Measurements from ENCODE around the gene LMF1. TPM values are rescaled to one million over a fixed set of nuclear protein-coding genes. Genes with fewer than 3 reads are reported as not detected.

Gene LMF1
- polyA plus RNA-seq, 1 donor from 2014 or later, result 16.2 TPM

GRCh38 chr16:882256-882655 is 88.5 kb downstream of the LMF1 start:
- Histone ChIP-seq H3K9me3 (ENCODE audit: low read length) (no peaks in the 10 kb centered on the region), H3K9me2 (ENCODE audit: insufficient read depth, low read length) (no peaks in the 10 kb centered on the region), H3K36me3 (ENCODE audit: insufficient read depth, low read length) (no peaks in the 10 kb centered on the region), H3K9ac (ENCODE audit: low read length) (no peak overlapping the region), H3K27ac (ENCODE audit: low read length) (no peak overlapping the region), H2AFZ (ENCODE audit: low read depth, low read length) (no peak overlapping the region), H4K20me1 (ENCODE audit: insufficient read depth) (no peaks in the 10 kb centered on the region), H3K4me2 (ENCODE audit: low read length) (no peak overlapping the region), H3K4me3 (ENCODE audit: low read length) (no peak overlapping the region), H3K79me2 (replicated peaks; ENCODE audit: insufficient read depth, low read length) (no peaks in the 10 kb centered on the region), H3F3A (ENCODE audit: insufficient read depth, low read length, poor library complexity, severe bottlenecking) (no peaks in the 10 kb centered on the region), H3K27me3 (ENCODE audit: insufficient read depth, low read depth, low read length) (no peaks in the 10 kb centered on the region)
- TF ChIP-seq TAF1 (IDR thresholded peaks at IDR 0.05; ENCODE audit: low read depth), result no peak
- no peak for TF ChIP-seq RAD21 (conservative IDR thresholded peaks at IDR 0.05)
- TF ChIP-seq EP300 (conservative IDR thresholded peaks at IDR 0.05; ENCODE audit: poor library complexity, severe bottlenecking), result no peak
- TF ChIP-seq EZH2 (IDR thresholded peaks at IDR 0.05; ENCODE audit: borderline replicate concordance, insufficient read depth, low read length, poor library complexity, severe bottlenecking), result no peak
- no peak for TF ChIP-seq MXI1 (conservative IDR thresholded peaks at IDR 0.05; ENCODE audit: poor library complexity, severe bottlenecking)
- no peak for TF ChIP-seq POLR2AphosphoS5 (IDR thresholded peaks at IDR 0.05)

- no peak overlapping the region for H2AFZ ChIP-seq (ENCODE audit: low read depth, low read length)
- no peaks in the 10 kb centered on the region for H3K79me2 ChIP-seq (replicated peaks; ENCODE audit: insufficient read depth, low read length)
- H3K9me2 ChIP-seq (ENCODE audit: insufficient read depth, low read length), result no peaks in the 10 kb centered on the region
- no peak for TF ChIP-seq POLR2AphosphoS5 (IDR thresholded peaks at IDR 0.05)
- no peak for TF ChIP-seq EZH2 (IDR thresholded peaks at IDR 0.05; ENCODE audit: borderline replicate concordance, insufficient read depth, low read length, poor library complexity, severe bottlenecking)
- no peak for TF ChIP-seq CTCF (IDR thresholded peaks at IDR 0.05; ENCODE audit: poor library complexity, severe bottlenecking)
- TF ChIP-seq SMC3 (conservative IDR thresholded peaks at IDR 0.05; ENCODE audit: poor library complexity), result no peak
- no peak overlapping the region for H3K4me2 ChIP-seq (ENCODE audit: low read length)
- no peaks in the 10 kb centered on the region for H4K20me1 ChIP-seq (ENCODE audit: insufficient read depth)
- H3K9ac ChIP-seq (ENCODE audit: low read length), result no peak overlapping the region
- no peak overlapping the region for H3K27ac ChIP-seq (ENCODE audit: low read length)
- no peaks in the 10 kb centered on the region for H3K27me3 ChIP-seq (ENCODE audit: insufficient read depth, low read depth, low read length)
- no peaks in the 10 kb centered on the region for H3K36me3 ChIP-seq (ENCODE audit: insufficient read depth, low read length)
- no peaks in the 10 kb centered on the region for H3K9me3 ChIP-seq (ENCODE audit: low read length)
- H3F3A ChIP-seq (ENCODE audit: insufficient read depth, low read length, poor library complexity, severe bottlenecking), result no peaks in the 10 kb centered on the region
- H3K4me3 ChIP-seq (ENCODE audit: low read length), result no peak overlapping the region
These were observed 89.3 kb downstream of the LMF1 start for GRCh38 chr16:881219-882097.

- no peak for TF ChIP-seq POLR2AphosphoS5 (IDR thresholded peaks at IDR 0.05)
- no peak for TF ChIP-seq SMC3 (conservative IDR thresholded peaks at IDR 0.05; ENCODE audit: poor library complexity)
- TF ChIP-seq EZH2 (IDR thresholded peaks at IDR 0.05; ENCODE audit: borderline replicate concordance, insufficient read depth, low read length, poor library complexity, severe bottlenecking), result no peak
- no peak for TF ChIP-seq REST (IDR thresholded peaks at IDR 0.05; ENCODE audit: borderline replicate concordance)
- TF ChIP-seq RAD21 (conservative IDR thresholded peaks at IDR 0.05), result no peak
- no peak for TF ChIP-seq EP300 (conservative IDR thresholded peaks at IDR 0.05; ENCODE audit: poor library complexity, severe bottlenecking)
- TF ChIP-seq MXI1 (conservative IDR thresholded peaks at IDR 0.05; ENCODE audit: poor library complexity, severe bottlenecking), result no peak
- TF ChIP-seq TAF1 (IDR thresholded peaks at IDR 0.05; ENCODE audit: low read depth), result no peak
- no peak for TF ChIP-seq CTCF (IDR thresholded peaks at IDR 0.05; ENCODE audit: poor library complexity, severe bottlenecking)
- Histone ChIP-seq H3K36me3 (ENCODE audit: insufficient read depth, low read length) (no peaks in the 10 kb centered on the region), H3K4me2 (ENCODE audit: low read length) (no peak overlapping the region), H3K4me3 (ENCODE audit: low read length) (no peak overlapping the region), H3K9ac (ENCODE audit: low read length) (no peak overlapping the region), H4K20me1 (ENCODE audit: insufficient read depth) (no peaks in the 10 kb centered on the region), H3K27me3 (ENCODE audit: insufficient read depth, low read depth, low read length) (no peaks in the 10 kb centered on the region), H2AFZ (ENCODE audit: low read depth, low read length) (no peak overlapping the region), H3K9me2 (ENCODE audit: insufficient read depth, low read length) (no peaks in the 10 kb centered on the region), H3F3A (ENCODE audit: insufficient read depth, low read length, poor library complexity, severe bottlenecking) (no peaks in the 10 kb centered on the region), H3K9me3 (ENCODE audit: low read length) (no peaks in the 10 kb centered on the region), H3K27ac (ENCODE audit: low read length) (no peak overlapping the region), H3K79me2 (replicated peaks; ENCODE audit: insufficient read depth, low read length) (no peaks in the 10 kb centered on the region)
These were observed 90.2 kb downstream of the LMF1 start for GRCh38 chr16:880471-881171.

Measured in neural cell (in vitro differentiated cells).